ENCODE data around the gene ARHGEF1.
A peak's percentile ranks its signal among the peaks of the same experiment; 100 is the strongest.
"Not testable (repeated sequence)": the region's sequence is repeated elsewhere in the genome, so short reads cannot be mapped to it uniquely, and the experiment has no call there.

The ARHGEF1 gene

DNA sequence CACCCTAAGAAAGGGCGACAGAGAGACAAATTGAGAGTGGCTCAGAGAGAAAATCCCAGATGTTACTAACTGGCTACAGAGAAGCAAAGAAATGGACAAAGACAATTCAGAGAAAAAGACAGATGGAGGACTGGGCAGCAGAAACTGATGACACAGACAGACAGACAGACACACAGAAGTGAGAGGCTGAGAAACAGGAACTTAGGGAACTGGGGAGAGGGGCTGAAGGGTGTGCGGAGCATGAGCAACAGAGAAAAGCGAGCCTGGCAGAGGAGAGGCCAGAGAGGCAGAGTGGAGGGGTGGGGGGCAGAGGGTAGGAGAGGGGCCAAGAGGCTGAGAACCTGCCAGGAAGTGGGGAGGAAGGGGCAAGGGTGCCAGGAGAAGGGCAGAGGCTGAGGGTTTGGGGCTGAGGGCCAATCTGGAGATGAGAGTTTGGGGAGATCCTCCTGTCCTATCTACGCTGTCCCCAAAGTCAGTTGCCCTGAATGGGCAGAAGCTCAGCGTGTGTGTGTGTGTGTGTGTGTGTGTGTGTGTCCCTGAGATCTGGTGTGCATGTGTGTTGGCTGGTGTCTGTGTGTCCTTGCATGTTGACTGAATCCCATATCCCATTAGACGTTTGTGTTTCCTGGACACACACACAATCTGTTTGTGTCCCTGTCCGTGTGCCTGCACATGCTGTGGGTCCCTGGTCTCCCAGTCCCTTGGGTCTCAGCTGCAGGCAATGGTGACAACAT, 50.9 kb downstream of the ARHGEF1 start:
- no peak for DNase-seq

DNA sequence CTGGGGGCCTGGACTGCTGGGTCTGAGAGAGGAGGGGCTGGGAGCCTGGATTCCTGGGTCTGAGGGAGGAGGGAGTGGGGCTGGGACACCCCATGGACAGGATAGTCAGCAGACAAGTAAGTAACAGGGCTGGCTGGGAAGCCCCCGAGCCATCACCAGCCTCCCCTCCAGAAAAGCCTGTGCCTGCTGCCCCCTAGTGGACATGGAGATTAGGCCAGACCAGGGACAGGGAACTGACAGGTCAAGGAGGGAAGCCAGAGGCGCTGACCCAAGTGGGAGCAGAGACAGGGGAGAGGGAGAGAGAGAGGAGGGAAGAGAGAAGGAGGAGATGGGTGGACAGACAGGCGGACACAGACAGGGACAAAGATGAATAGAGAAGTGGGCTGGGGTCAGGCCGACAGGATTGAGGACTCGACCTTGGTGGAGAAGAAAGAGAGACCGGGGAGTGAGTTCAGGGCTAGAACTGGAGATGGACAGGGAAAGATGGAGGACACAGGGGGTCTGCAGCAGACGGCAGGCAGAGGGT, 51.9 kb downstream of the ARHGEF1 start:
- peak; percentile 76 for DNase-seq

GRCh38 chr19:41935760-41936415, 52.9 kb downstream of the ARHGEF1 start:
- DNase-seq, result no peak

DNA sequence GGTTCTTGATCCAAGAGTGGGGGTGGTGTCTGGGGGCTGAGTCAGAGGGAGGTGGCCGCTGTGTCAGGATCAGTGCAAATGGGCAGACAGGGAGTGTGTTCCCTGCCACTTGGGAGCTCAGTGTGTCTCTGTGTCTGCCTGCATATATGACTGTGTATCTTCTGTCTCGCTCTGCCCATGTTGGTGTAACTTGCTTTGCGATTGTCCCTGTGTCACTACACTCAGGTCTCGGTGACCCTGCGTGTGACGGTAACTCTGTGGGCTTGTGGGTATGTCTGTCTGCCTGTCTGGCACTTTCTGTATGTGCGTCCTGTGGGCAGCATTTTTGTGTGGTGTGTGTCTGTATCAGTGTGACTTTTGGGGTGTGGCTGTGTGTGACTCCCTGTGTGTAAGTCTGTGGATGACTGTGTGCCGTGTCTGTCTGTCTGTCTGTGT, 53.4 kb downstream of the ARHGEF1 start:
- DNase-seq, result no peak

- DNase-seq, result no peak
Observed at GRCh38 chr19:41936961-41937360, 54.0 kb downstream of the ARHGEF1 start.

DNA sequence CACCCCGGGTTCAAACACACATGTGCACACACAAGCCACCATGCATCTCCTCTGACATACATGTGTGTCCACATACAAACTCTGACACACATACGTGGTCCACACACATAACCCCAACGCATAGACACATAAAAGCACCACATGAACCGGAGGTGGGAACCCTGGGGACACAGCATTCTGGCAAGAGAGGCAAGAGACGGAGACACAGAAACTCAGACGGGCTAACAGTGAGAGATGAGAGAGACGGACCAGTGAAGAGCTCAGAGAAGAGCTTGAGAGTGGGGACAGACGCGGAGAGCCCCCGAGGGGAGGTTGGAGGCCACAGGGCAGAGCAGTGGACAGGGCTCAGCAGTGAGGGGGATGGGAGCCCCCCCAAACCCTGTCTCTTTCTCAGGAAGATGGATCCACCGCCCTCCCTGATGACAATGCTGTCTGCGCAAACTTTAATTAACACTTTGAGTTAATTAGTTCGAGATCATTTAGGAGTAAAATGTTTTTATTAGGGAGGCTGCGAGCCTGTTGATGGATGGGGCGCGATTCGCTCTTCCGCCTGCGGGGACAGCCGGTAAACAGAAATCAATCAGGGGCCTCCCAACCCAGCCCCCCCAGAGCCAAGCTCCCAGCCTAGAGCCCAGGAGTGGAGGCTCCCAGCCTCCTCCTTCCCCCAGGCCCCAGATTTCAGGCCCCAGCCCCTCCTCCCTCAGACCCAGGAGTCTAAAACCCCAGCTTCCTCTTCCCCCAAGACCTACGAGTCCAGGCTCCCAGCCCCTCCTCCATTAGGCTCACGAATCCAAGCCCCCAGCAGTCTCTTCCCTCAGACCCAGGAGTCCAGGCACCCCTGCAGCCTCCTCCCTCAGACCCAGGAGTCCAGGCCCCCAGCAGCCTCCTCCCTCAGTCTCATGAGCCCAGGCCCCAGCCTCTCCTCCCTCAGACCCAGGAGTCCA, 54.8 kb downstream of the ARHGEF1 start:
- no peak for DNase-seq

DNA sequence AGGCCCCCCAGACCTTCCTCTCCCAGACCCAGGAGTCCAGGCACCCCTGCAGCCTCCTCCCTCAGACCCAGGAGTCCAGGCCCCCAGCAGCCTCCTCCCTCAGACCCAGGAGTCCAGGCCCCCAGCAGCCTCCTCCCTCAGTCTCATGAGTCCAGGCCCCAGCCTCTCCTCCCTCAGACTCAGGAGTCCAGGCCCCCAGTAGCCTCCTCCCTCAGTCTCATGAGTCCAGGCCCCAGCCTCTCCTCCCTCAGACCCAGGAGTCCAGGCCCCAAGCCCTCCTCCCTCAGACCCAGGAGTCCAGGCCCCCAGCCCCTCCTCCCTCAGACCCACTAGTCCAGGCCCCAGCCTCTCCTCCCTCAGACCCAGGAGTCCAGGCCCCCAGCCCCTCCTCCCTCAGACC, 56.2 kb downstream of the ARHGEF1 start:
- DNase-seq, result not testable (repeated sequence)

- no peak for DNase-seq
Observed at GRCh38 chr19:41939861-41940730, 57.1 kb downstream of the ARHGEF1 start.

GRCh38 chr19:41940731-41941409, 57.9 kb downstream of the ARHGEF1 start:
- DNase-seq, result no peak

DNA sequence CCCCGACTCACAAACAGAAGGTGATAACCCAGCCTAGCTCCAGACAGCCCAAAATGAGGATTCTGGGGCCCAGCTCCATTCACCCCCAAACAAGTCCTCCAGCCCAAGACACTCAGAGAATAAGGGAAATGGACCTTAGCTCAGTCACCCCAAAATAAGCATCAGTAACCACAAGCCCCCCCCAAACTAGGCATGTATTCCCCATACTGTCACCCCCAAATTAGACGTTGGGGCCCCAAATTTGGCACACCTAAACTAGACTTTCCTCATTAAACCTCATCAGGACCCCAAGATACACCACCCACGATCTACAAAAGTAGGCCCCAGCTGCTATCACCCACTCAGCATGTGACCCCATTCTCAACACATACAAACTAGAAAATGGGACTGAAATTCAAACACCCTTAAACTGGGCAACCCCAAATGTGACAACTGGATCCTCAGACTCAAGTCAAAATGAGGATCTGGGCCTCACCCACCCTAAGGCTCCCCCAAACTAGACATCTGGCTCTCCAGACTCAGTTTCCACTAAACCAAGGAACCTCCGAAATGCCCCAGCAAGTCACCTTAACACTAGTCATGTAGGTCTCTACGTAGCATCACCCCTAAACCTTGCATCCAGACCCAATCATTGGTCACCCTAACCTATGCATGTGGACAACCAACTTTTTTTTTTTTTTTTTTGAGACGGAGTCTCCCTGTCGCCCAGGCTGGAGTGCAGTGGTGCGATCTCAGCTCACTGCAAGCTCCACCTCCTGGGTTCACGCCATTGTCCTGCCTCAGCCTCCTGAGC, 58.6 kb downstream of the ARHGEF1 start:
- no peak for DNase-seq

DNA sequence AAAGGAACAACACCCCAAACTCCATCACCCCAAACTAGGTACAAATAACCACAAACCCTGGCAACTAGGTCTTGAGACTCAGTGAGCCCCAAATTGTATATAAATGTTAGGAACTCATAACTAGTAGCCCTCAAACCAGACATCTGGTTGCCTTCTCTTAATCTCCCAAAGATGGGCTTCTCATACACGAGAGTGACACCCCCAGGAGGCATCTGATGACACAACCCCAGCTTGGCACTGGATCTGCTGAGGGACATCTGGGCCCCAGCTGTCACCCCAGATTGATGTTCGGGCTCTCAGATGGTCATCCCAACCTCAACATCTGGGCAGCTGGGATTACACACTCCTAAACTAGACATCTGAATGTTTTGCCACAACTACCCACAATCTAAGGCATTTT, 61.4 kb downstream of the ARHGEF1 start:
- DNase-seq, result no peak

DNA sequence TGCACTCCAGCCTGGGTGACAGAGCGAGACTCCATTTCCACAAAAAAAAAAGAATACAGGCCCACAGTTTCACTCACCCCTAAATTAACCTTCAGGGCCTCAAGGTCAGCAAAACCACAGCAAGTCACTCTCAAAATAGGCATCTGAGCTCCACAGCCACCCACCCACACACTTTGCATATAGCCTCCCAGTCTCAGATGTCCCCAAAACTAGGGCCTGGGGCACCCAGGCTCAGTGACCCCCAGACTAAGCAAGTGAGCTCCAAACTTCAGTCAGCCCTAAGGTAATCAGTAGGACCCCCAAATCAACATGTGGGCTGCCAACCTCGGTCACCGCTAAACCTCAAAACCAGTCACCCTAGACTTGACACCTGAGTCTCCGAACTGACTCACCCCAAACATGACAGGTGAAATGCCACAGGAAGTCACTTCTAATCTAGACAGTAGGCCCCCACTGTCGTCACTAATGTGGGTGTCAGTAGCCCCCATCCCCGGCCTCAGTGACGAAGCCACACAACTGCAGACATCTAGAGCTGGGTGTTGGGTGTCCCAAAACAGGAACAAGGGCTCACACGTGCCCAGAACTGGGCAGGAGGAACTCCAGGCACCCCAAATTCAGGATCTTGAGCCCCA, 62.3 kb downstream of the ARHGEF1 start:
- peak; percentile 86 for DNase-seq

DNA sequence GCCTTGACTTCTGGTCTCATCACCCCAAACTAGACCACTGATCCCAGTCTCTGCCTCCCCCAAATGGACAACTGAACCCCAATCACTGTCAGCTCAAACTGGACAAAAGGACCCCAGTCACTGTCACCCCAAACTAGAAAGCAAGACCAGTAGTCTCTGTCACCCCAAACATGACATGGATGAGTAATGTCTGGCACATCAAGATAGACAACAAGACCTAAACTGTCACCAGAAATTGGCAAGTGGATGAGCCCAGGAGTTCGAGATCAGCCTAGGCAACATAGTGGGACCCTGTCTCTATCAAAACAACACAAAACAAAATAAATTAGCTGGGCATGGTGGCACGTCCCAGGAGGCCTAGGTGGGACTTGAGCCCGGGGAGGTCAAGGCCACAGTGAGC, 64.1 kb downstream of the ARHGEF1 start:
- DNase-seq, result no peak

DNA sequence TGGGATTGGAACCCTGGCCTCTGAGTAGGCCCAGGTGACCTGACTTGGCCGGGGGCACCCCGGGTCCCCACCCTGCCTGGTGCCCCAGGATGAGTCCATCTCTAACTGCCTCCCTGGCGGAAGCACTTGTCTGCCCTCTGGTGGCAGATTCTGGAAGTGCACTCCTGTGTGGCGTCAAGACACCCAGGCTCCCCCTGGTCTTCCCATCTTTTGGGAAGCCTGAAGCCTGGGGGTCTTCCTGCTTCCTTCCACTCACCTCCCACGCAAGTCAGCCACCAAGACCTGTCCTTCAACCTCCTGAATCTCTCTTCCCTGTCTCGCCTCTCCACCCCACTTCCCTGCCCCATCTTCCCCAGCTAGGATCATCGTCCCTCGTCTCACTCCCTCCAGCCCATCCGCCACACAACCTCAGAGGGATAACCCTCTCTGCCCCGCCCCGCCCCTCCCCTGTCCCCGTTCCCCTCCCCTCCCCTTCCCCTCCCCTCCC, 68.7 kb downstream of the ARHGEF1 start:
- peak; percentile 87 for DNase-seq

DNA sequence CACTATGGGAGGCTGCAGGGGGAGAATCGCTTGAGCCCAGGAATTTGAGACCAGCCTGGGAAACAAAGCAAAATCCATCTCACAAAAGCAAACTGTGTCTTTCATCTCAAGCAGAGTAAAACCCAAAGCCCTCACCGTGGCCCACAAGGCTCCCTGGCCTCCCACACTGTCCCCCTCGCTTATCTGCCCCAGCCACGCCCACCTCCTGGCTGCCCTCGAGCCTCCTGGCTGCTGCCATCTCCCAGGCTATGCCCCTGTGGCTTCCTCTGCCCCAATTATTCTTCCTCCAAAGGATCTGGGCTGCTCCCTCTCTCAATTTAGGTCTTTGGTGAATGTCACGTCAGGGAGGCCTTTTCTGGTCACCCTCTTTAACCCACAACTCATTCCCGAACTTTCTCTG, 72.5 kb downstream of the ARHGEF1 start:
- DNase-seq, result no peak

GRCh38 chr19:41956621-41957020, 73.6 kb downstream of the ARHGEF1 start:
- no peak for DNase-seq
